Endothelial cell (in vitro differentiated cells): Measurements from ENCODE around the gene GPR32. TPM values are rescaled to one million over a fixed set of nuclear protein-coding genes. Genes with fewer than 3 reads are reported as not detected.

Experiments used
- DNase-seq: peaks from one replicate; pipeline ENCODE4 v3.0.0; 2021; ENCODE audit warnings: low spot score
- H3K27ac Mint-ChIP-seq: one replicate; pipeline ENCODE4 v1.8.0; 2021; ENCODE audit warnings: mixed read lengths, inconsistent platforms; ENCODE audit not compliant: unreplicated experiment
- H3K27me3 Mint-ChIP-seq: one replicate; pipeline ENCODE4 v1.8.0; 2021; ENCODE audit warnings: mild to moderate bottlenecking, moderate library complexity, mixed read lengths, inconsistent platforms; ENCODE audit not compliant: unreplicated experiment
- H3K36me3 Mint-ChIP-seq: one replicate; pipeline ENCODE4 v1.8.0; 2021; ENCODE audit warnings: mild to moderate bottlenecking, low read depth, mixed read lengths, inconsistent platforms; ENCODE audit not compliant: unreplicated experiment
- H3K4me1 Mint-ChIP-seq: one replicate; pipeline ENCODE4 v1.8.0; 2021; ENCODE audit warnings: mild to moderate bottlenecking, mixed read lengths, inconsistent platforms; ENCODE audit not compliant: unreplicated experiment
- H3K4me3 Mint-ChIP-seq: one replicate; pipeline ENCODE4 v1.8.0; 2021; ENCODE audit warnings: mild to moderate bottlenecking, mixed read lengths, inconsistent platforms; ENCODE audit not compliant: unreplicated experiment
- H3K9me3 Mint-ChIP-seq: one replicate; pipeline ENCODE4 v1.8.0; 2021; ENCODE audit warnings: mixed read lengths, inconsistent platforms; ENCODE audit not compliant: unreplicated experiment
- CTCF ChIP-seq: fragments of 200-600 bp; sonication (generic); IDR thresholded peaks from one replicate; pipeline ENCODE4 v1.5.0; 2021; ENCODE audit warnings: antibody characterized with exemption; ENCODE audit not compliant: unreplicated experiment
- total RNA-seq: library from RNA; stranded (reverse); fragmentation: NEBNext Ultra II Directional; extraction: Animal tissue kit (Norgen Biotek cat#: 25700); gene quantifications from one replicate; pipeline ENCODE4 v1.2.1, GENCODE V29; 2021; ENCODE audit not compliant: unreplicated experiment

The GPR32 gene
- total RNA-seq, 1 donor from 2014 or later: not detected

GRCh38 chr19:50793558-50794065 lies 23.3 kb downstream of the GPR32 start:
- H3K4me3 Mint-ChIP-seq: no peak overlapping the region
- no peak for TF ChIP-seq CTCF
- H3K4me1 Mint-ChIP-seq: no peaks in the 10 kb centered on the region
- peaks cover 13% of the 10 kb centered on the region for H3K27me3 Mint-ChIP-seq
- DNase-seq: no peak
- H3K27ac Mint-ChIP-seq: no peak overlapping the region
- H3K9me3 Mint-ChIP-seq: peaks cover 6% of the 10 kb centered on the region
- H3K36me3 Mint-ChIP-seq: peaks cover 7% of the 10 kb centered on the region

- peaks cover 7% of the 10 kb centered on the region for H3K36me3 Mint-ChIP-seq
- no peaks in the 10 kb centered on the region for H3K4me1 Mint-ChIP-seq
- H3K27me3 Mint-ChIP-seq: peaks cover 9% of the 10 kb centered on the region
- DNase-seq: no peak
- no peak overlapping the region for H3K27ac Mint-ChIP-seq
- H3K4me3 Mint-ChIP-seq: no peak overlapping the region
- H3K9me3 Mint-ChIP-seq: peaks cover 6% of the 10 kb centered on the region
- TF ChIP-seq CTCF: no peak
Observed at GRCh38 chr19:50794074-50794875, 24.0 kb downstream of the GPR32 start.

GRCh38 chr19:50794876-50795663 lies 24.8 kb downstream of the GPR32 start:
- no peak for TF ChIP-seq CTCF
- H3K4me3 Mint-ChIP-seq: no peak overlapping the region
- H3K27me3 Mint-ChIP-seq: peaks cover 7% of the 10 kb centered on the region
- H3K36me3 Mint-ChIP-seq: peaks cover 9% of the 10 kb centered on the region
- H3K9me3 Mint-ChIP-seq: peaks cover 6% of the 10 kb centered on the region
- H3K4me1 Mint-ChIP-seq: no peaks in the 10 kb centered on the region
- H3K27ac Mint-ChIP-seq: no peak overlapping the region
- no peak for DNase-seq

- no peaks in the 10 kb centered on the region for H3K4me1 Mint-ChIP-seq
- no peak for DNase-seq
- H3K27me3 Mint-ChIP-seq: peaks cover 7% of the 10 kb centered on the region
- H3K9me3 Mint-ChIP-seq: peaks cover 6% of the 10 kb centered on the region
- no peak overlapping the region for H3K27ac Mint-ChIP-seq
- peaks cover 12% of the 10 kb centered on the region for H3K36me3 Mint-ChIP-seq
- TF ChIP-seq CTCF: no peak
- H3K4me3 Mint-ChIP-seq: no peak overlapping the region
Observed at GRCh38 chr19:50795664-50796073, 25.4 kb downstream of the GPR32 start.
